ENCODE results near the gene LMNTD2.

LMNTD2 gene

DNA sequence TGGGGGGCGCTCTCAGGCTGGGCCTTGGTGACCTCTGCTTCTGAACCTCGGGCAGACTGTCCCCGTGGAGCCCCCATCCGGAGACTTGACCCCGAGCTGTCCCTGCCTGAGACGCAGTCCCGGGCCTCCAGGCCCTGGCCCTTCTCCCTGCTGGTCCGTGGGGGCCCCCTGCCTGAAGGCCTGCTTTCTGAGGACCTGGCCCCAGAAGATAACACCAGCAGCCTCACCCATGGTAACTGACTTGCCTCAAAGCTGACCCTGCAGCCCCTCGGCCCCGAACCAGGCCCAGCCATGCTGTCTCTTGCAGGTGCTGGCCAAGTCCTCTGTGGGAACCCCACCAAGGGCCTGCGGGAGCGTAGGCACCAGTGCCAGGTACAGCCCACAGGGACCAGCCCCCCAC, 8.9 kb downstream of the LMNTD2 start:
- DNase-seq (ENCODE audit: low spot score), result no peak

DNA sequence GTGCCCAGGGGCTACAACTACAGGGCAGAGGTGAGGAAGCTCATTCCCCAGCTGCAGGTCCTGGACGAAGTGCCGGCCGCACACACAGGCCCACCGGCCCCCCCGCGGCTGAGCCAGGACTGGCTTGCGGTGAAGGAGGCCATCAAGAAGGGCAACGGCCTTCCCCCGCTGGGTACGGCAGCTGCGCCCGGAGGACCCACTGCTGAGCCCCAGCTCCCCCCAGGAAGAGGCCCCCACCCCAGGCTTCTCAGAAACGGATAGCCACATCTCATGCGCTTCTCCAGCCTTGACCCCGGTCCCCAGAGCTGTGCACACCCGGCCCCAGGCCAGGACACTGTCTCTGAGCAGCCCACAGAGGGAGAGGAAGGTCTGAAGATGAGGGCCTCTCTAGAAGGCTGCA, 9.4 kb downstream of the LMNTD2 start:
- DNase-seq (ENCODE audit: low spot score), result no peak

DNA sequence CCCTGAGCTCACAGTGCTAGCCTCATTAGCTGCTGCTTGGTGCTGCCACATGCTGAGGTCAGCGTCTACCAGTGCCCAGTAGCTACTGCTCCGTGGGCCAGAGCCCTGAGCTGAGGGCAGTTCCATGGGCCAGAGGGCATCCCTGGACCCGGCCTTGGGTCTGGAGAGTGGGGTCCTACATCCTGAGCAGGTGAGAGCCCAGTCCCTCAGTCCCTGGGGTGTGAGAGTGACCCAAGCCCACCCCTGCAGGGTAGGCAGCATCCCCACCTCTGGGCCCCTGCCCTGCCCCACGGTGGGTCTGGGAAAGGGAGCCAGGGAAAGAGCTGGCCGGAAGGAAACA, 9.8 kb downstream of the LMNTD2 start:
- DNase-seq (ENCODE audit: low spot score), result no peak

DNA sequence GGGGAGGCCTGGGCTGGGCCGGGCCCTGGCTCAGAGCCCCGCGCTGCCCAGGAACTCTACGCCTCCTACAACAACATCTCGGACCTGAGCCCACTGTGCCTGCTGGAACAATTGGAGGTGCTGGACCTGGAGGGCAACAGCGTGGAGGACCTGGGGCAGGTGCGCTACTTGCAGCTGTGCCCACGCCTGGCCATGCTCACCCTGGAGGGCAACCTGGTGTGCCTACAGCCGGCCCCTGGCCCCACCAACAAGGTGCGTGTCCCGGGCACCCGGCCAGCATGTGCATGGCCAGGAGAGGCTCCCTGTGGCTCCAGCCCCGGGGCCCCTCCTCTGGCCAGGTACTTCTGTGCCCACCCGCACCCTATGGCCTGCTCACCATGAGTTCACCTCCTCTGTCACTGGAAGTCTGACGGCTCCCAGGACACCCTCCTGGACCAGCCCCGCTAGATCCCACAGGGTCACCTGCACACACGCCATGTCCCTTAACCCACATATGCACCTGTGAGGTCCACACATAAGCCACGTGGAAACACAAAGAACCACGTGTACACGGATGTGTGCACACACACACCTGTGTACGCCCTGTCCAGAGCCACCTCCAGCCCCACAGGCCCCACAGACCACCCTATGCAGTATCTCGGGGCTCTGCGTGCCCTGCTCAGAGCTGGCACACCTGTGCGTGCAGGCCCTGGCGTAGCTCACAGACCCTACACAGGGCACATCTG, 10.4 kb downstream of the LMNTD2 start:
- DNase-seq (ENCODE audit: low spot score), result no peak

DNA sequence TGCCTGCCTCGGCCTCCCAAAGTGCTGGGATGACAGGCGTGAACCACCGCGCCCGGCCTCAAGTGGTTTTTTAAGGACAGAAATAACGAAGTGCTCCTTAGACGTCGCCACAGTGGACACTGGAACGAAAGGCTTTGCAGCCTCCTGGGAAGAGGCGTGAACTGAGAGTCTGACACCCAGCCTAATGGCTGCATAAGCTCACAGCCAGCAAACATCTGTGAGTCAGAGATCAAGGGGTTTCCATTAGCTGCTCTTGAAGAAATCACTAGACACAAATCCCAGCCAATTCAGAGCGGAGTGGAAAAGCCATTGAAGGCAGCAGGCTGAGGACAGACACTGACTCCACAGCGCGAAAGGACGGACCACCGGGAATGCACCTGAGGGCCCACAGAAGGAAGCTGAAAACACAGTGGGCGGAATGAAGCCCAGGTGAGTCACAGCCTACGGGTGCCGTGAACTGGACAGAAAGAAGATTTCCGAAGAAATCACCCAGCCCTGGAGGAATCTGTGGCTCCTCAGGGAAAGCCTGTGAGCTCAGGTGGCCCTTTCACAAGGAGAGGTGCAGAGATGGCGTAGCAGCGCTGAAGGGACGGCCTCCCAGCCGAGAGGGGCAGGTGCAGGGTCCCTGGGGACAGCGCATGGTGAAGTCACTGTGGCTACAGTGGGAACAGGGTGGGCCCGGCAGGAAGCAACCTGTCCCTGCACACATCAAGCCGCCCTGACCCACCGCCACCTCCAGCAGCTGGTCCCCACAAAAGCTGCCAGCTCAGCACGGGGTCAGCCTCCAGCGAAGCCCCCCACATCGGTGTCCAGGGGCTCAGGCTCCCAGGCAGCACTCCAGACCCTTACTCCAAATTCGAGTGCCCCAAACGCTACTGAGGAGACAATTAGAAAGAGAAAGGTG, 11.6 kb downstream of the LMNTD2 start:
- DNase-seq (ENCODE audit: low spot score), result no peak

DNA sequence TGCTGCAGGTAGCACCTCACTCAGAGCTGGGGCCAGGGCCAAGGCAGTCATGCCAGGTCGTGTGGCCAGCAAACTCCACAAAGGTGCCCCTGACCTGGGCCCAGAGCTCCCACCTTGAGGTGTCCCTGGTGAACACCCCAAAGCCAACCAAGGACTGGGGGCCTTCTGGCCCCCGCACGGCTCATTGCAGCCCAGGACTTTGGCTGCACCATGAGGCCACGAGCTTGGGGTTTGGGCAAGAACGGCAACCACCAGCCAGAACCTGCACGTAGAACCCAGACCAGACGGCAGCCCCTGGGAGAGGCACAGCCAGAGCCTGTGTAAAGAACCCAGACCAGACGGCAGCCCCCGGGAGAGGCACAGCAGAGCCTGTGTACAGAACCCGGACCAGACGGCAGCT, 15.4 kb downstream of the LMNTD2 start:
- no peak for DNase-seq (ENCODE audit: low spot score)

DNA sequence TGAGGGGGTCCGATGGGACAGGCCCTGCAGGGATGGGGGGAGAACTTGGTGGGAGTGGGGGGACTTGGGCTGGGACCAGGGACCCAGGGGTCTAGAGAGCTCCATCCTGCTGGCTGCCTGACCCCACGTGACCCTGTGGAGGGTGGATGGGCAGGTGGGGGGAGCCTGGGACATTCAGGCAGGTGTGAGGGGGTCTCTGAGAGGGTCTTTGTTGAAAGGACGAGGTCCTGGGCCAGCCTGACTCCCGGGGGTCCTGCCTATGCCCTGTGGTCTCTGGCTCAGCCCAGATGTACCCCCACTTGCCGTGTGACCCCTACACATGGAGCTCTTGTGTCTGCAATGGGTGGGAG, 15.7 kb downstream of the LMNTD2 start:
- no peak for DNase-seq (ENCODE audit: low spot score)

DNA sequence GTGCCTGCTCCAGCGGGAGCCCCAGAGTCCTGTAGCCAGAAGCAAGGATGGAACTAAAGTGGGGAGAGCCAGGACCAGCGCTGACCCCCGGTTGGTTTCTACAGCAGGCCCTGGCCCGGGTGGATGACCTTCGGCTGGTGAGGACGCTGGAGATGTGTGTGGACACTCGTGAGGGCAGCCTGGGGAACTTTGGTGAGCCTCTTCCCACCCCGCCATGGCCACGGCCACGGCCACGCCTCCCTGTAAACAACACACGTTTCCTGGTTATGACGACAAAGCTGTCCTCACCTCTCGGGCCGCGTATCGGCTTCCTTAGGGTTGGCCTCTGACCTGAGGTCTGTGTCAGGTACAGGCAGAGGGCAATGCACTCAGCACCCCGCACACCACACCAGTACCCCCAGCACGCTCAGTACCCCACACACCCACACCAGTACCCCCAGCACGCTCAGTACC, 19.1 kb downstream of the LMNTD2 start:
- DNase-seq (ENCODE audit: low spot score), result no peak

DNA sequence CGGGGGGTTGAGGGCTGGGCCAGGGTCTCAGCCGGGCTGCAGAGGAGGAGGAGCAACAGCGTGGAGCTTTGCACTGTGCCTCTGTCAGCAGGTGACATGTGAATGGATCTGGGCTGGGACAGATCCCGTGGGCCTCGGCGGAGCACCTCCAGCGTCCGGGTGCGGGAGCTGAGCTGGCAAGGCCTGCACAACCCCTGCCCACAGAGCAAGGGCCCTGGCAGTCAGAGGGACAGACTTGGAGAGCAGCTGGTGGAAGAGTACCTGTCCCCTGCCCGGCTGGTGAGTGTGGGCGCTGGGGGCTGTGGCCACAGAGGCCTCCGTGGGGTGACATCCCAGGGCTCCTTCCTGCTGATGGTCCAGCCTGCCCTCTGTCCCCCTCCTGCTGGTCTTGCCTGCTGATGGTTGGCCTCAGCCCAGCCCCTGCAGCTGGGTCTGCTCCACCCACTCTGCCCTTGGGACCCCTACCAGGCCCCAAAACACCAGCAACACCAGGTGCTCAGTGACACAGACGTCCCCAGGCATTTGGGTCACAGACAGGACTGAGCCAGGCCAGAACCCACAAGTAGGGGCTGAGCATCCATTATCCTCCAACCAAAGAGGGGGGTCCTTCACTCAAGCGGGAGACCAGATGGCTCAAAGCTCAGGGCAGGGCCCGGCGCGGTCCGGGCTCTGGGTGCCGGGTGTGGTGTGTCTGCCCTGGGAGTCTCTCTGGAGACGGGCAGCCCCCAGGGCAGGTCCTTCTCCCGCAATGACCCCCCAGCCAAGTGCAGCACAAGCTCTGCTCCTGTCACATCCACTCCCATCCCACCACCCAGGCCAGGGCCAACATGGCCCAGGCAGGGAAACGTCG, 19.7 kb downstream of the LMNTD2 start:
- DNase-seq (ENCODE audit: low spot score), result no peak

DNA sequence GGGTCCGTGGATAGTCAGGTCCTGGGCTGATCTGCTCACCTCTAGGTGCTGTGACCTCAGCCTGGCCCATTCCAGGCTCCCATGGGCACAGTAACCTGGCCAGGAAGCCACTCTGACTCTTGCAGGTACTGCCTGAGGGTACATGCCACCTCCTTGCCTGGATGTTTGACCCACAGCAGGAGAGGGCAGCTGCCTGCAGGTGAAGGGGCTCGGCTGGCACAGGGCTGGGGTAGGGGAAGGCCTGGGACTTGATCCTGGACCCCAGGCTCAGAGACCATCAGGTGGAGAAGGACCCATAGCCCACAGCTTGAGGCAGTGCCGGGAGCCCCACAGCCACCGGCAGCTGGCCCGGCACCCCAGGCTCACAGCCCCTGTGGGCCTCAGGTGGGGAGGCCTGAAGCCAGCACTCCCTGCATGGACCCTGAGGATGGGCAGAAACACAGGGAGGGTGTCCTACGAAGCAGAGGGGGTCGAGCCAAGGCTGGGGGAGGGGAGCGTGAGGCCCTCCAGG, 20.5 kb downstream of the LMNTD2 start:
- DNase-seq (ENCODE audit: low spot score), result no peak

DNA sequence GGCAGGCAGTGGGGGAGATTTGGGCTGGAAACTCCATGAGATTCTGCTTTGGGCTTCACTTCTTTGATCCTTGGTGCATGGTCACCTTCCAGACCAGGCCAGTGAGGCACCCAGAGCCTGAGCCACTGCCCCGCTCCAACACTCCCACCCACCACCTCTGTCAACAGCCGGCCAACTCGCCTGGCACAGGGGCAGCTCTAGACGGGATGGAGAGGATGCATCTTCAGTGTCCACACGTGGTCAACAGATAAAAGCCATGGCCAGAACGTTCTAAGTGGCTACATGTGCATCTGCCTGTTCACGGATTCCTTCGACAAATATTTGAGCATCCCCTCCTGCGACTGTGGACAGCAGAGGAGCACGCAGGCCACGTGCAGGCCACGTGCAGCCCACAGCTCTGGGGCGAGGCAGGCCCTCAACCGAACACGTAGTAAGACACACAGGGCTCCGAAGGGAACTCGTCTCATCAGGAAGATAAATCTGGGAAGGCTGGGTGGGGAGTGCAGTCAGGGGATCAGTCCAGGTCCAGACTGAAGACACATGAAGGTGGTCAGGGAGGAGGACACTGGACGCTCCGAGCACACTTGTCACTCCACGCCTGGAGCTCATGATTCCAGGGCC, 22.0 kb downstream of the LMNTD2 start:
- no peak for DNase-seq (ENCODE audit: low spot score)

DNA sequence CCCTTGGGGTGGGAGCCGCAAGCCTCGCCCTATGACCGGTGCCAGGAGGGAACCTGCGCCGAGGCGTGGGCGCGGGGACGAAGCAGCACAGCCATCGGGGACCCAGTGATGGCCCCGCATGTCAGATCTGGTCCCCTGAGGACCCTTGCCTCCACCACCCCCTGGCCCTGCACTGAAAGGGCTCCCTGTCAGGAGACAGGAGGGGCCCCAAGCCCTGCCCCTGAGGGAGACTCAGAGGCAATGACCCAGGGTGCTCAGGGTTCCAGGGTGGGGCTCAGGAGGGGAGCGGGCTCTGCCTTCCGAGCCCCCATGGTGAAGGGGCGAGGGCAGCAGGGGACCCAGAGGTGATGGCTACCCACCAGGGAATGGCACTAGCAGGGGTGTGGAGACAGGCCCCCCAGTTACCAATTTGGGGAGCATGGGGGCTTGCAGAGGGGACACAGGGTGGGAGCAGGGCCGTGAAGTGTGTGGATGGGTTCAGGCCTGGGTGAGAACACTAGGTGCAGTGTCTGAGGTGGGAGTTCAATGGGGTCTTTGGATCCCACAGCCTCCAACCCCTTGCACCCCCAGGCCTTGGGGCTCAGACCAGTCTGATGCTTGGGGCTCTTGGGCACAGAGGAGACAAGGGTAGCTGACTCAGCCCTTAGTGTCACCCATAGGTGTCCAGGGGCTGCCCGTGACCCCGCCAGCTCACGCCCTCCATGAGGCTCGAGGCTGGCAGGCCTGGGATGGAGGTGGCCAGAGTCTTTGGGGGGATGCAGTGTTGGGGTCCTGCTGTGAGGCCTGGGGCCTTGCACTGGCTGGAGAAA, 22.7 kb downstream of the LMNTD2 start:
- DNase-seq (ENCODE audit: low spot score), result no peak

DNA sequence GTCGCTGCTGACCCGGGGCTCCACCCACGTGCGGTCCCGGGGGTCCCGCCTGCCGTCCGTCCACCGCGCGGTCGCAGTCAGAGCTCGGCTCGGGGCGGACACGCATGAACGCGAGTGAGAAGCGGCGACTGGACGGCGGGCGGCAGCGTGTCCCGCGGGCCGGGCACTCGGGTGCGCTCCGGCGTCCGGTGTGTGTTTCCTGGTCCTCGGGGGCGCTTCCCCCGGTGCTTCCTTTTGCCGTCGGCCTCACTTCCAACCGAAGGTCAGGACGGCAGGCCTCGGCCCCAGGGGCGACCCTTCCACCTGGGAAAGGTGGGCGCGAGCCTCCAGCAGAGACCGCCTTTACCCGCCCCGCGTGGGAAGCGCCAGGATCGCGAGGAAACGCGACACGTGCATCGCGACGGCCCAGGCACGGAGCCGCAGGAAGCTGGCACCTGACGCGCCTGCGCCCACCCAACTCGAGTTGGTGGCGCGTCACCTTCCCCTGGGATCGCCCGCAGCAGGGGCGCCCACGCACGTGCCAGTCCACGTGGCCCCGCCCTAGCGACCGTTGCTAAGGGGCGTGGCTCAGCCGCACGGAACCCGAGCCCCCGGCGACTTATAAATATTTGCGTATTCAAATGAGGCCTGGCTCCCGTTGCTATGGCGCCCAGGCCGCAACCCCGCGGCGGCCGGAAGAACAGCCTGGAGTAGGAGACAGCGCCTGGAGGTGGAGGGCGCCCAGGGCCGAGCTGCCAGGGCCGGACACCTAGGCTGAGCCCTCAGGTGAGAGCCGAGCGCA, 23.5 kb downstream of the LMNTD2 start, which contains the start of gene LRRC56:
TSS of gene LRRC56 (plus strand) at position 687 of the 781 bp plus-strand sequence. CDS start 3,158 bp downstream, outside the sequence.
- DNase-seq (ENCODE audit: low spot score), result peak; percentile 97

DNA sequence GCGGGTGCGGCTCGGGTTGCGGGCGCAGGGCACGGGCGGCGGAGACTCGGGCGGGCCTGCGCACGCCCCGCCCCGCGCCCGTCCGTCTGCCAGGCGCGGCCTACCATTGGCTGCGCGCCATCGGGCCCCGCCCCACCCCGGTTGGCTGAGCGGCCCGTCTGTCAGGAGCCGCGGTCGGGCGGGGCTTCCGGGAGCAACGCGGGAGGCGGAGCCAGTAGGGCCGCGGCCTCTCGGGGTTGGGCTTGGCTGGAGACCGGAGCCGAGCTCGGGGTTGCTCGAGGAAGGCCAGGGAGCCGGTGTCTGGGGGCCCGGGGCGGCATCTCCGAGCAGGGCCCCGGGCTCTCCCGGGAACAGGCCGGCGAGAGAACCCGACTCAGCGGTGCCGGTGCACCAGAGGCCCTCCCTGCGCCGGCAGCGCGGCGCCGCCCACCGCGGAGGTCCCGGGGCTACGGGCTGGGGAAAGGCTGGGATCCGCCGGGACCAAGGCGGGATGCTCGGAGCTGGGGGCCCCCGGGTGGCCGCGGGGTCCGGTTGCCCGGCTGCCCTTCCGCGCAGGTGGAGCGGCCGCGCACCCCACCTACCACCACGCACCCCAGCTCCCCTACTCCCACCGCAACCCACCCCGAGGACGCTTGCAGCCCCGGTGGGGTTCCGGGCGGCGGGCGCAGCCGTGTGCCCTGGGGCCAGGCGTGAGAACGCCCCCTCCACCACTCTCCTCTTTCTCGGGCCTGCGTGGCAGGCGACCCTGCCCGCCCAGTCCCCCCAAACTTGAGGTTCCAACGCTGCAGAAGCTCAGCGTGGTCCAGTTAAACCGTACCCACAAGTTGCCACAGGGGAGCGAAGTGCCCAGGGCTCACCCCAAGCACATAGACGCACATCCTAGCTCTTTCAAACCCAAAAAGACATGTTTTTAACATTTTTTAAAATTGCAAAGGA, 24.8 kb downstream of the LMNTD2 start, which contains the start of gene HRAS:
TSS of gene HRAS (minus strand) at position 58 of the 936 bp plus-strand sequence.
- DNase-seq (ENCODE audit: low spot score), result peak; percentile 99

DNA sequence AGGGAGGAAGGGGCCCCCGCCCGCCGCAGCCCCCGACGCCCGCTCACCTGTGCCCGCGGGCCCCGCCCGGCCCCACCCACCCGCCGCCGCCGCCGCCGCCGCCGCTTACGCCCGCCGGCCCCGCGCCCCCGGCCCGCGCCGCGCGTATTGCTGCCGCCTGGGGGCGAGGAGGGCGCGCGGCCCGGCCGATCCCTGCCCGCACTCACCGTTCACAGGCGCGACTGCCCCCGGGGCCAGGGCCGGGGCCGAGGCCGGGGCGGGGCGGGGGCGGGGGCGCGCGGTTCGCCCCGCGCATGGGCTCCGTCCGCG, 25.4 kb downstream of the LMNTD2 start:
- no peak for DNase-seq (ENCODE audit: low spot score)

DNA sequence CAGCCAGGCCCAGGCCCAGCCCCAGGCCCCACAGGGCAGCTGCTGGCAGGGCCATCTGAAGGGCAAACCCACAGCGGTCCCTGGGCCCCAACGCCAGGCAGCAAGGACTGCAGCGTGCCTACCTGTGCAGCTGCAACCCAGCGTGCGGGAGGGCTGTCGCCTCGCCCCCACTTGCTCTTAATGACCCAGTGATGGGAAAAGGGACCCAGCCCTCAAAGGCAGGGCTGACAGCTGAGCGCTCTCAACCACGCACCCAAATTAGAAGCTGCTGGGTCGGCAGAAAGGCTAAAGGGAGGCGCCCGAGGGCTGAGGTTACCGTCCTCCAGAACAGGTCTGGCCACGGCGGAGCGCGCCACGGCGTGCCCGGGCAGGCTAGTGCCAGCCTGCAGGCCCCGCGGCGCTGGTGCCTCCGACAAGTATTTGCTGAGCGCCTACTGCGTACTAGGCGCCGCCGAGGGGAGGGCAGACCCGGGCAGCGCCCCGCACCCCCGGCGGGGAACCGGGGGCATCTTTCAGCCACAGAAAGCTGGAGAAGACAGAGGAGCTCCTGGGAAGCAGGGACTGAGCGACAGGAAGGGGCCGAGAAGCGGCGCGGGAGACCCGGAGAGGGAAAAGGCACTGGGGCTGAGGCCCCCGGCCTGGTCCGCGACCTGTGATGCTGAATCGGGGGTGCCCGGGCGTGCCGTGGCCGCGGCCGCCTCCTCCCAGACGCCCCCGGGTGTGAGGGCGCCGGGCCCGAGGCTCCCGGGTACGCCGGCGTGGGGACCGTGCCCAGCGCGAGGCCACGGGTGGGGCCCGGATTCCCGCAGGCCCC, 25.9 kb downstream of the LMNTD2 start:
- DNase-seq (ENCODE audit: low spot score), result no peak

DNA sequence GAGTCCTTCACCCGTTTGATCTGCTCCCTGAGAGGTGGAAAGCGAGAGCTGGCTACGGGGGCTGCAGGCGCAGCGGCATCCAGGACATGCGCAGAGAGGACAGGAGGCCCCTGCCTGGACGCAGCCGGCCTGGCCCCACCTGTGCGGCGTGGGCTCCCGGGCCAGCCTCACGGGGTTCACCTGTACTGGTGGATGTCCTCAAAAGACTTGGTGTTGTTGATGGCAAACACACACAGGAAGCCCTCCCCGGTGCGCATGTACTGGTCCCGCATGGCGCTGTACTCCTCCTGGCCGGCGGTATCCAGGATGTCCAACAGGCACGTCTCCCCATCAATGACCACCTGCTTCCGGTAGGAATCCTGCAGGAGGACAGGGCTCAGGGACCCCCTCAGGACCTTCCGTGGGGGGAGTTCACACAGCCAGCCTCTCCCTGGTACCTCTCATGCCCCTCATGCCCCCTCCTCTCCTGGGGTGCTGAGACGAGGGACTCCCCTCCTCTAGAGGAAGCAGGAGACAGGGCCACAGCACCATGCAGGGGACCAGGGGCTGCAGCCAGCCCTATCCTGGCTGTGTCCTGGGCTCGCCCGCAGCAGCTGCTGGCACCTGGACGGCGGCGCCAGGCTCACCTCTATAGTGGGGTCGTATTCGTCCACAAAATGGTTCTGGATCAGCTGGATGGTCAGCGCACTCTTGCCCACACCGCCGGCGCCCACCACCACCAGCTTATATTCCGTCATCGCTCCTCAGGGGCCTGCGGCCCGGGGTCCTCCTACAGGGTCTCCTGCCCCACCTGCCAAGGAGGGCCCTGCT, 26.7 kb downstream of the LMNTD2 start:
- no peak for DNase-seq (ENCODE audit: low spot score)
